ENCODE data around the gene HS3ST5. TPM values are rescaled to one million over a fixed set of nuclear protein-coding genes. Genes with fewer than 3 reads are reported as not detected.

Gene HS3ST5, protein sequence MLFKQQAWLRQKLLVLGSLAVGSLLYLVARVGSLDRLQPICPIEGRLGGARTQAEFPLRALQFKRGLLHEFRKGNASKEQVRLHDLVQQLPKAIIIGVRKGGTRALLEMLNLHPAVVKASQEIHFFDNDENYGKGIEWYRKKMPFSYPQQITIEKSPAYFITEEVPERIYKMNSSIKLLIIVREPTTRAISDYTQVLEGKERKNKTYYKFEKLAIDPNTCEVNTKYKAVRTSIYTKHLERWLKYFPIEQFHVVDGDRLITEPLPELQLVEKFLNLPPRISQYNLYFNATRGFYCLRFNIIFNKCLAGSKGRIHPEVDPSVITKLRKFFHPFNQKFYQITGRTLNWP
- total RNA-seq (2014; rRNA removed; shearing (Covaris generic)): not detected in 2 replicates

DNA sequence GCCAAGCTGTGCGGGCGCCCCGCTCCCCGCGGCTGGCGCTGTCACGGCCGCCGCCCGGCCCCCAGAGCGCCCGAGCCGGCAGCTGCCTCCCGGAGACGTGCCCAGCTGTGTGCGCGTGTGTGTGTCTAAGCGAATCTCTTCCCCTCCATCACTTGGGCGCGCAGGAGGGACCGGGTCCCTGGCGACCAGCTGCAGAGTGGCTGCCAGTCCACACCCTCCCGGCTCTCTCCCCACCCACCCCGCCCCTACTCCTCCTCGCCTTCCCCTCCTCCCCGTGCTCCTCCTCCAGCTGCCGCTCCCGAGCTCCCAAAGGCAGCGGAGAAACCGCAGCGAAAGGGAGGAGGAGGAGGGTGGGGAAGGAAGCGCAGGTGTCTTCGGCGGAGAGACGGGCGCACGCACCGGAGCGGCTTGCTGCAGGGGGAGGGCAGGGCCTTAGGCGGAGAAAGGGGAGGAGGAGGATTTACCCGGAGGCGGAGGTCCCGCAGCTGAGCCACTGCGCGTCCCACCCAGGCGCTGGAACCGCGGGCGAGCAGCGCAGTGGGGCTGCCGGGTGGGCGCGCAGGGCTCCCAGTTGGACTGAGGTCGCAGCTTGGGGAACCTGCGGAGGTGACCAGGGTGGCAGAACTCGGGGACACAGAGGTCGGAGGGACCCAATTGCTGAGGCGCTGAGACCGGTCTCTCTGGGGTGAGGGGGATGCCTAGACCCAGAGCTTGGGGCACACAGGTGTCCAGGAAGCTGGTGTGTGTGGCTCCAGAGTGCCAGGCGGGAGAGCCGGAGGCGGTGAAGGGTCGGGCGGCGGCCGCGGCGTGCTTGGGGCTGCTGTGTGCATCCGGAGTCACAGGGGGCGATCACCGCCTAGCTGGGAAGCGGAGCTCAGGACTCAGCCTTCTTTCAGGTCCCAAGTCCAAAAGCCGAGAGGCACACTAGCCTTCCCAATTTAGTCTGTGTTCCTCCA lies at the start of gene HS3ST5:
Gene HS3ST5 (minus strand): TSS at position 198 of the 956 bp plus-strand sequence. CDS start 280,178 bp downstream, outside the sequence.
- peak; percentile 4 for DNase-seq (ENCODE audit: low spot score)

DNA sequence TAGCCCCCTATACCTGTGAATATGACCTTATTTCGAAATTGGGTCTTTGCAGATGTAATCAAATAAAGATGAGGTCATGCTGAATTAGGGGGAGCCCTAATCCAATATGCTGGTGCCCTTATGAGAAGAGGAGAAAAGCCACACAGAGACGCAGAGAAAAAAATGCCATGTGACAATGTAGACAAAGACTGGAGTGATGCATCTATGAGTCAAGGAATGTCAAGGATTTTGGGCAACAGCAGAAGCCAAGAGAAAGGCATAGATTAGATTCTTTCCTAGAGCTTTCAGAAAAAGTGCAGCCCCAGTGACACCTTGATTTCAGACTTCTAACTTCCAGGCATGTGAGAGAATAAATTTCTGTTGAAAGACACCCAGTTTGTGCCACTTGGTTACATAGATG lies 47.4 kb upstream of the HS3ST5 start:
- DNase-seq (ENCODE audit: low spot score): peak; percentile 5

DNA sequence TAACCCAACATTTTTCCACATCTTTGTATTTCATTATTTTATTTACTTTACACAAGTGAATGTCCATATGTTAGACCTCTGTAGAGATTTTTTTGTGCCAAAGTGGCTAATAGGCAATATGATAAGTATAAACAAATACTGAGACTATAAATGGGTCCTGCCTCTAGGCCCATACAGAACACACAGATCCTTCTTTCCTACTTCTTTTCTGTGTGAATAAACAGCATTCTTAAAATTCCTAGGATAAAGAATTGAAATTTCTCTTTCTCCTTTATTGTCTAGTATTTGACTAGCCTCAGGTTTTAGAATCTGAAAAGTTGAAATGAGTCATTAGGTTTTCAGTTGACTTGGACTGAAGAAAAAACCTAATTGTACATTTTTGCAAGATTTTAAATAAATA lies 46.3 kb upstream of the HS3ST5 start:
- DNase-seq (ENCODE audit: low spot score): no peak

DNA sequence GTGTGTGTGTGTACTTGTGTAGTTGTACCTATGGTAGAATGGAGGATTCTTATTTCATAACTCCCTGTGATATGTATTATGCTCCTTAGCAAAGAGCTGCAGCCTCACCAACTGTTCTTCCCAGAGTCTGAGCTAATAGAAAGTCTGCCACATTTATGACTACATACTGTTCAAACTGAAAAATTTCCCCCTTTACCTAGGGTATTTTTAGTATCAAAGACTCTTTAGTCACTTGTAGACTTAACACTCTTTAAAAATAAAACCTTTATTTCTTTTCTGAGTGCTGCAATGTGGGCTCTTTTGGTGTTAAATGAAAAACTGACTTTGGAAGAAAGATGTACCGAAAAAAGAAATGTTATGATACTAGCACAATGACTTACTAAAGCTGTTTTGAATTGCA lies 39.6 kb upstream of the HS3ST5 start:
- no peak for DNase-seq (ENCODE audit: low spot score)

DNA sequence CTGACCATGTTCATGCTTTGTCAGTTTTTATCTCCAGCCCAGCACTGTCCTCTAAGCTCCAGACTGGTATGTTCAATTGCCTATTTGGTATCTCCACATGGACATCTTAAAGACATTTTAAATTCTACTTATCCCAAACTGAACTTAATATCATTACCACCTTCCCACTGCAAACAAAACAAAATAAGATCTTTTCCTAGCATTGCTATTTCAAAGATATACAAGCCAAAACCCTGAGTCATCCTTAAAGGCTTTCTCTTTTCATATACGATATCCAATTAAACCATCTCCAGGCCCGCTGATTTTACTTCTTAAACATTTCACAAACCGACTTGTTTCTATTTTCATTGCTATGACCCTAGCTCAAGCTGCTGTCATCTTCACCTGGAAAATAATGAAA lies 35.1 kb upstream of the HS3ST5 start:
- peak; percentile 4 for DNase-seq (ENCODE audit: low spot score)

DNA sequence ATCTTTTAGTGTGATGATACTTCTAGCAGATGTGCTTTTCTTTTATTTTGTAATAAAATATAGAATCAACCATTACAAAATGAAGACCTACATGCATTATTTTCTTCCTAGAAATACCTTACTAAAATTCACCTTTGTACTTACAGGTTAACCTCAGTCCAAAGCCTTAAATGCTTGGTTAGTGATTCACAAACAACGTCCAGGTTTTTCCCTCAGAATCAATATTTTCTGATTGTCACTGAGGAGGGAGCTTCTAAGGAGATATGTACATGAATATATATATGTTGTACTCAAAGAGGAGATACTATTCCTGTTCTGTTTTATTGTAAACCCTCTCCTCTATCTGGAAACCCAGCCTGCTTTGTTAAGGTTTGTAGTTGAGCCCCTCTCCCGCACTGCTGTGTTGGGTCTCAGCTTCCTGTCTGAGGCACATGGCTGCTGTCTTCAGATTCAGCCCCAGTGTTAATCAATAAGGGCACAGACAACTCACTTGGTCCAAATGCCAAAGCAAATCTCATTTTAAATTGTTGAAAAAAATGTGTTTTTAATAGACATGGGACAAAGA lies 33.9 kb upstream of the HS3ST5 start:
- no peak for DNase-seq (ENCODE audit: low spot score)

DNA sequence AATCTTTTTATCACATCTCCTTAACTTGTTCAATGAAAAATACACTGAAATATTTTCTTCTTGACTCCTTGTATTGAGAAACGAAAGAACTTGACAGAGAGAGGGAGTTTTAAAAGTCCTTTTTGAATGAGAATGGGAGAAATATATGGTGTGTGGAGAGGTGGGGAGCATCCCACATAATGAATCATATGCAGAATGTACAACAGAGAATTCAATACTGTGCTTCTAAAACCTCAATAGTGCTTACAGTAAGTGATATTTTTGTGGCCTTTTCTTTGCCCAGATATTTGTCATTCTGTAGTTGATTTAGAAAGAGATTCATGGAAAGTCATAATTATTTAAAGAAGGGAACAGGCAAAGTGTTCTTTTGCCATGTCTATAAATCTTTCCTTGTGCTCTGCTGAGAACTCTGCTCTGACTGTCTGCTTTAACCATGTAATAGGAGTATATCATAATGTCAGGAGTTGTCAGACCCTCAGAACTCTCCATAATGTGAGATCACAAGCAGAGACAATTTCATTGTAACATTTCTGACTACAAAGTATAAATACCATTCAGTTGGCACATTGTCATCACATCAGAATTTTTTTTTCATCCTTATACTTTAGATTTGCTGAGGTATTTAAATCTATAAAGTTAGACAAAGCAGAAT lies 32.8 kb upstream of the HS3ST5 start:
- DNase-seq (ENCODE audit: low spot score): no peak

DNA sequence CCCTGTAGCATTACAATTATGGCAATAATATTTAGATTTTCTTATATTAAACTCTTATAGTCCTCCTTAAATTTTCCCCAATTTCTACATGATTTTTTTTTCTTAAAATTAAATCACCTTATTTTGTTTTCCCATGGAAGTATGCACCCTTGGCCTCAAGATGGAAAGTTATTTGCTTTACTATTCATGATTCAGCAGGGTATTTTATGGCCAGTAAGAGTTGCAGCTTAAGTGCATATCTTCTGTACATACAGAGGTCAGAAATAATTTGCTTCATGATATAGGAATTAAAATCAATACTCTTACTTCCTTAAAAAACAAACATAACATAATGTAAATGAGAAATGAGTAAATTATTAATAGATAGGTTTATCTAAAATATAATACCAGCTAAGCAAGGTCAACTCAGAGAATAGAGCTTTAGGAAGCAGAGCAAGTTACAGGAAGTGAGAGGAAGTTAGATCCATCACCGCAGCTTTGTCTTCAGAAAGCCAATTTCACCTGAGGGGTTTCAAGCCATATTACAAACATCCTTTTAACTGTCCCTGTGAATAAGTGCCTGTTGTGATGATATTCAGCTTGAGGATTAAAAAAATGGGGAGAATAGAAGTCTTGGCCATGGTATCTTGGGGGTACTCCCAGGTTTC lies 24.6 kb upstream of the HS3ST5 start:
- no peak for DNase-seq (ENCODE audit: low spot score)

DNA sequence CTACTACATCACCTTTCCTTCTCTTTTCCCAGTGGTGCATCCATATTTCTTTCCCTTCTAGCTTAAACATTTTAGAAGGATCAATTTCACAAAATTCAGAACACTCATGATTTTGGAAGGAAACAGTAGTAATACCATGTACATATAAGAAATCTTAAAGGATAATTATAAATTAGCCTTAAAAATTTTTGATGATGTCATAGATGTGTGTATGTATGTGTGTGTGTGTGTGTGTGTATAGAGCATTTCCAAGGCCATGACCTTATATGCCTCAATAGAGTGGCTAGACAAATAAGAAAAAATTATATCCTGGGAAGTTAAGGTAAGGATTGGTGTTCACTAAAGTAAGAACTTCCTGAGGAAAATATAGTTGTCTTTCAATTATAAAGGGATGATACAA lies 24.1 kb upstream of the HS3ST5 start:
- no peak for DNase-seq (ENCODE audit: low spot score)

DNA sequence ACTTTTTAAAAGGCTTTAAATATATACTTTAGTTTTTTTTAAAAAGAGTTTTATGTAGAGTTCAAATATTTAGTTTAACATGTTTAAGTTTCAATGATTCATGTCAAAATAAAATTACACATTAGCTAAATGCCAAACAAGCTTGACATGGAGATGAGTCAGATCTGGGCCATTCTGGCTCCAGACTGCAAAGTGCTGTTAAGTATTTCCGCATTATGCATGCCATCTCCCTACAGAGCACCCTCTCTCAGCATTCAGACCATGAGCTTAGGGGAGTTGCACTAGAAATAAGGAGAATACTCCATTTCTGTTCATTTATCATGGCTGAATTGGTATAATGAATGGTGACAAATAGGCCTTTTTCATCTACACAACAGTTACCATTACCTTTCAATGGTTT lies 21.5 kb upstream of the HS3ST5 start:
- DNase-seq (ENCODE audit: low spot score): peak; percentile 33

DNA sequence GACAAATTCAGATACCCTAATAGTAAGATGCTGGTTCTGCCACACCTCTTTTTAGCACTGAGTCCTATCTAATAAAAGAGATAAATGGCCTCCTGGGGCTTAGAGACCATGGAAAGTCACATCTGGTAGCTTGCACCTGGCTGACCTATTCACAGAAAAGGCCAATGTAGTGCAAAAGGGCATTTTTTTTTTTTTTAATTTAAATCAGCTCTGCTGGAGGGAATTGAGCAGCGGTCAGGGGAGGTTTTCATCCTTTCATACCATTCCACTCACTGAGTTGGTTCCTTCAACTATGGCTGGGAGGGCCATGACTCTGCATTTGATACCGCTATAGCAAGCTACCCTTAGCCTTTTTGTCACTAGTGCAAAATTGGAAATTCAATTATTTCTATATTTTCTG lies 20.1 kb upstream of the HS3ST5 start:
- DNase-seq (ENCODE audit: low spot score): no peak

DNA sequence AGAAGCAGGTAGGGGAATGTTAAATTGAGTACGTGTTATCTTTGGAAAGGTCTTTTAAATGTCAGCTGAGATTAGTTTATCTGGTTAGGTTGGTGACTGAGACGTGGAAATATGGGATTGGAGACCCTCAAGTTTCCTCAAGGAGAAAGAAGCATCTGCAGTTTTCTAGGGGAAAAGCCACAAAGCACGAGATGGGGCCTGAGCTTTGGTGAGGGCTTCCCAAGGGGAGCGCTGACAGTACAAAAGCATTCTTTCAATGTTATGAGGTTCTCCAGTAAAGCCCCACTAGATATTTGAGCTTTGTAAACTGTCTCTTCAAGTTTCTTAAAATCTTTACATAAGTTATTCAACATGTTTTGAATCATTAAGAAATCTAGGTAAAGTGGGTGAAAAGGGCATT lies 19.6 kb upstream of the HS3ST5 start:
- no peak for DNase-seq (ENCODE audit: low spot score)

DNA sequence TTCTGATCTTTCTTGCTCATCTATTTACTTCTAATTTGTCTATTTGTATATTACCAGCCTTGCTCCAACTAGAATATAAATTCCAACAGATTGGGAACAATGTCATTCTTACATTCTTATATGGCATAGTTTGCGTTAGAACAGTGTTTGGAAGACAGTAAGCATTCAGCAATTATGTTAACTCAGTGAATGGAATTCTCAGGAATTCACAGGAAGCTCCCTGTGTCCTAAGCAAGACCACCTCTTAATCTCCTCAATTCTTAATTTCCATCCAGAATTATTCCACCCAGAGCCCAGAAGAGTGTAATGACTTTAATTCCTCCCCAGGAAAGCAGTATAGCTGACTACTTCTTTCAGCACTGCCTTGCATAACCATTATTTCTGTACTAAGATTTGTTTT lies 18.2 kb upstream of the HS3ST5 start:
- DNase-seq (ENCODE audit: low spot score): no peak

DNA sequence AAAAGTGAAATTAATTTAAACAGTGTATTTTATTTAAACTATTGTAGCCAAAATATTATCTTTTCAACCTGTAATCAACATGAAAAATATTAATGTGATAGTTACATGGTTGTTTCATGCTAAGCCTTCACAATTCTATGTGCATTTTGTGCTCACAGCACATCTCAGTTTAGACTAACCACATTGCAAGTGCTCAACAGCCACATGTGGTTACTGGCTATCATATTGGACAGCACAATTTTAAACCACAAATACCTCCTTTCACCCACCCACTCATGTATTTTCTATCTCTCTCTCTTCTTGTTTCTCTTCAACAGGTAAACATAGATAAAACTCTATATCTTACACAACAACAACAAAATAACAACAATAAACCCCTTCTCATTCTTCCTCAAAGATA lies 12.5 kb upstream of the HS3ST5 start:
- DNase-seq (ENCODE audit: low spot score): no peak

DNA sequence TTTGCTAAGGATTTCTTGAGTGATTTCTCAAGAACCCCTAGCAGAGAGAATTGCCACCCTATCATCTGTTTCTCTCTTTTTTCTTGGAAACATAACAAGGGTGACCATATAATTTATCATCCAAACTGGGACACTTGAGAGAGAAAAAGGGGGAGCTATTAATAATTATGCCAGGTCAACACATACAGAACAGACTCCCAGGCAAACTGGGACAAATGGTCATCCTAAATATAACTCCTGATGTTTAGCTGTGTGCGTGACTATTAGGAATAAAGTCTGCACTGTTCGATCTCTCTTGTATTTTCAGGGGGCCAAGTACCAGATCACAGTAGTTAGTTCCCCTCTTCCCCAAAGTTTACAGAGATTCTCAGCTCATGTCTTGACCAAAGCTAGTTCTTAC lies 11.7 kb upstream of the HS3ST5 start:
- DNase-seq (ENCODE audit: low spot score): no peak

DNA sequence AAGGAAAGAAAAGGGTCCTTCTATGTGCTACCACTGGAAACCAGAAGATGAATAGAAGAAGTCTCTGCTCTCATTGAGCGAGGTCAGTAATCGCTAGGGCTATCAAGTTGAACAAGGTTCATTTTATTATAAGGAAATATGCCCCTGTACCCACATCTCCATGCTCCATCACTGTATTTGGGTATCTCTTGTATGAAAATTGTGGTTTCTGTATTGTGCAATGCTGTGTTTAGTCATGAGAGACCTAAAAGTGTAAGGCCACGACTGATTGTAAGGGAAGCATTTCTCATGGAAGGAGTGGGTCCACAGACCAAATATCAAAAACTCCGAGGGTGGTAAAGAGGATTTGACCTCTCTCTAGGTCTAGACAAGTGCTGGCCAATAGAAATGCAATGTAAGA lies 3.6 kb upstream of the HS3ST5 start:
- no peak for DNase-seq (ENCODE audit: low spot score)

DNA sequence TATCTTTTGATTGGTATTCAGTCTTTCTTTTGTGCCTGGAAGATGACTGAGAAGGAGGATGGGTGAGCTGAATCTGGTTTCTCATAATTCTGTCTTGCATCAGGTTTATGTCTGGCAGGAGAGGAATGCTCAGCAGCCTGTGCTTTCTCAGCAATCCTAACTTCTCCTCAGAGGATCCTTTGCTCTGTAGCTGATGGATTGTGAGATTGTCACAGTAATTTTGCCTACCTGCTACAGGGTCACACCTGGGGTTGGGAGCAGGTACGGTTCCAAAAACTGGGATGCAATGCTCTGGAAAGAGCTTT lies 2.1 kb upstream of the HS3ST5 start:
- no peak for DNase-seq (ENCODE audit: low spot score)

DNA sequence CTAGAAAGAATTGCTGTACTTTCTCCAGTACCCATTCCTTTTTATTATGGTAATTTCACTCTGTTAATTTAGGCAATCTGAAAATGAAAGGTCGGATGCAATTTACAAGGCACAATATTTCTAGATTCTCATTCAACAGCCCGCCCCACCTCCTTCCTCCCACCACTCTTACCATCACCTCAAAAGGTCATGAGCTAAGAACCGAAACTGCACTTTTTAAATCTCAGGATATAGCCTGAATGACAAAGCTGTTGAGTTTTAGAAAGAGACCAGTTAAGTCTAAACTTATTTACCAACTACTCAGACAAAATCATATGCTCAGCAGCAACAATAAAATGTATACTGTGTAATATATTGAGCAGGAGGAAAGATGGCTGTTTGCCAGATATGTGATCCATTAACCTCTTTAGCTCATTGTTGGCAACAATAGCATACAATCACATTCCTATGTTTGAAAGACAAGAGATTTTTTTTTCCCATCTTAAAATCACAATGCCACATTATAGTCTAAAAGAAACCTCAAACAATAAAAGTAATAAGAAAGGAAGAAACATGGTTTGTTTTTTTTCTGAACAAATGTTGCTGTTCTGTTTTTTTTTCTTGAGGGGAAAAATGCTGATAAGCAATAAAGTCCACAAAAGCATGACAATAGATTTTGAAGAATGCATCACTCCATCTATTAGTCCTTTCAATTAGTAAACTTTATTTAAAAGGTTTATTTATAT lies 1.6 kb upstream of the HS3ST5 start:
- DNase-seq (ENCODE audit: low spot score): no peak

DNA sequence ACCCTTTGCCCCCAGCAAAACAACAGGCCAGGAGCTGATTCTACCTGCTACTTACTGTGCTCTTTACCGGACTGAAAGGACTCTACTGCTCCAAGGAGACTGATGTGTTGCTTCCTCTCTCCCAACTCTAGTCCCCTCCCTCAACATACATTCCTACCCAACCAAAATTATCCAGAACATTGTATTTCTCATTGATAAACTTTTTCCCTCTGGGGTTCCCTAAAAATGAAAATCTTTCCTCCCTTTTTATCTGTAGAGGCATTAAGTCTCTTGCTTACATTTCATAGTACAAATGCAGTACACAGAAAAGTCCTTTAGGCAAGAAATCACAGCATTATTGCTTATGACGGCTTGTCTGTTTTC lies 940 bp upstream of the HS3ST5 start:
- DNase-seq (ENCODE audit: low spot score): no peak

DNA sequence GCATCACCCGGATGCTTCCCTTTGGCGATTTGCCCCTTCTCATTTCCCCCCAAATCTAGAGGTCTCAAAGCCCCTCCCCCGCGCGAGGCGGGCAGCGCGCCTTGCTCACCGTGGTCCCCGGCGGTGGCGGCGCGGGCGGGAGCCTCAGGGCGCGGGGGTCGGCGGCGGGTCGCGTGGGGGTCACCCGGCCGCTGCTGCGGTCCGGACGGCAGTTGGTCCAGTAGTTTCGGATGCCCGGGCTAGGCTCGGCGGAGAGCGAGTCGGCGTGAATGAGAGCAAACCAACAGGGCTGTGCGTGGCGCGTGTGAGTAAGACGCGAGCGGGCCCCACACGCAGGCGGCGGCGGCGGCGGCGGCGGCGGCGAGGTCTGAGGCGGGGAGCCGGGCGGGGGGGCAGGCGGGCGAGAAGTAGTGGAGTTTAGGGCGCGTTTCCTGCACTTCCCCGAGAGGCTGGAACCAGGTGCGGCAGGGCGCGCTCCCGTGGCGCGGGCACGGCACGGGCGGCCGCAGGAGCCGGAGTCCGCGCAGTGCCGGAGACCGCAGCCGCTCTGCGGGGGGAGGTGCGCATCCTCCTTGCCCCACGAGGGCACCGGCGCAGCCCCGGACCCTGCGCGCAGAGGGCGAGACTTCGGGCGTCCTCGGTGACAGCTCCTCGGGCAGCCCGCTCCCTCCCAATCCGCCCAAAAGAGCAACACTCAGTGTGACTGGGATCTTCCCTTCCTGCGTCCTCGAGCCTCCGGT lies 567 bp downstream of the HS3ST5 start:
- DNase-seq (ENCODE audit: low spot score): peak; percentile 3
